ENCODE measurements around the gene CLASRP. TPM values are rescaled to one million over a fixed set of nuclear protein-coding genes. Genes with fewer than 3 reads are reported as not detected.

Gene CLASRP
- total RNA-seq, 1 experiment from 2014 or later: 88.0 TPM

DNA sequence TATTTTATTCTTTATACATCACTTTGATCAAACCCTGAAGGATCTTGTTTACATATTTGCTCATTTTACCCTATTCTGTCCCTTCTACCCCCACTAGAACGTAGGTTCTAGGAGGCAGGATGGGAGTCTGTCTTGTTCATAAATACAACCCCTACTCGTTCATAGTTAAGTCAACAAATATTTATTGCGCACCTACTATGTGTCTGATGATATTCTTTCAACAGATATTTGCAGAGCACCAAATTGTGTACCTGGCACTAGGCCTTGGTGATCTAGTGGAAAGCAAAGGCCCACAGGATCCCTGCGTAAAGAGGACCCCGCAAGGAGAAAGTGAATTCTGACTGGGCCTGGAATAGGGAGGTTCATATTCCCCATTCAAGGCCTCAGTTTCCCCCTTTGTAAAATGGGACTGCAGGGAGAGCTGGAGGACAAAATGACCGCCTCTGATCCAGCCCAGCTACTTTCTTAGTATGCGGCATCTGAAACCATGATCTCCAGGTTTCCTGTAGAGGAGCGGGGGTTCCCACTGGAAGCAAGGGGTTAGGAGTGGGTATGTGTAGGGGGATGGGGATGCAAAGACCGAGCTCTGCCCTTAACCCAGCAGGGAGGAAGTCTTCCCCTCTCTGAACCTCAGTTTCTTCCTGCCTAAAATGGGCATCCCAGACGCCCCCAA is 39.7 kb downstream of the CLASRP start:
- H3K27ac Mint-ChIP-seq: peak overlapping the region; percentile 87
- H3K4me1 Mint-ChIP-seq: peaks cover 52% of the 10 kb centered on the region
- no peaks in the 10 kb centered on the region for H3K27me3 Mint-ChIP-seq (ENCODE audit: low read depth)
- DNase-seq (ENCODE audit: low spot score) (no peak), ATAC-seq (no peak)
- no peaks in the 10 kb centered on the region for H3K9me3 Mint-ChIP-seq
- peaks cover 14% of the 10 kb centered on the region for H3K36me3 Mint-ChIP-seq
- ChIA-PET CTCF (interaction anchor here (0.8 to 2.9 kb wide), 6 partner anchors 11 to 100 kb away, joined by 3 to 23 read pairs (median 6); partner anchors contain the start of genes BLOC1S3, PPP1R37 and TRAPPC6A), POLR2A (interaction anchor here (0.5 to 2.7 kb wide), 5 partner anchors 12 to 150 kb away, joined by 3 to 36 read pairs (median 4); partner anchors contain the start of genes CLASRP and PPP1R37)
- H3K4me3 Mint-ChIP-seq: peak overlapping the region; percentile 99
- TF ChIP-seq, protein P1, sequence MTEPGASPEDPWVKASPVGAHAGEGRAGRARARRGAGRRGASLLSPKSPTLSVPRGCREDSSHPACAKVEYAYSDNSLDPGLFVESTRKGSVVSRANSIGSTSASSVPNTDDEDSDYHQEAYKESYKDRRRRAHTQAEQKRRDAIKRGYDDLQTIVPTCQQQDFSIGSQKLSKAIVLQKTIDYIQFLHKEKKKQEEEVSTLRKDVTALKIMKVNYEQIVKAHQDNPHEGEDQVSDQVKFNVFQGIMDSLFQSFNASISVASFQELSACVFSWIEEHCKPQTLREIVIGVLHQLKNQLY (CRISPR knock-in tag; IDR thresholded peaks at IDR 0.05): no peak
- TF ChIP-seq, protein P2, sequence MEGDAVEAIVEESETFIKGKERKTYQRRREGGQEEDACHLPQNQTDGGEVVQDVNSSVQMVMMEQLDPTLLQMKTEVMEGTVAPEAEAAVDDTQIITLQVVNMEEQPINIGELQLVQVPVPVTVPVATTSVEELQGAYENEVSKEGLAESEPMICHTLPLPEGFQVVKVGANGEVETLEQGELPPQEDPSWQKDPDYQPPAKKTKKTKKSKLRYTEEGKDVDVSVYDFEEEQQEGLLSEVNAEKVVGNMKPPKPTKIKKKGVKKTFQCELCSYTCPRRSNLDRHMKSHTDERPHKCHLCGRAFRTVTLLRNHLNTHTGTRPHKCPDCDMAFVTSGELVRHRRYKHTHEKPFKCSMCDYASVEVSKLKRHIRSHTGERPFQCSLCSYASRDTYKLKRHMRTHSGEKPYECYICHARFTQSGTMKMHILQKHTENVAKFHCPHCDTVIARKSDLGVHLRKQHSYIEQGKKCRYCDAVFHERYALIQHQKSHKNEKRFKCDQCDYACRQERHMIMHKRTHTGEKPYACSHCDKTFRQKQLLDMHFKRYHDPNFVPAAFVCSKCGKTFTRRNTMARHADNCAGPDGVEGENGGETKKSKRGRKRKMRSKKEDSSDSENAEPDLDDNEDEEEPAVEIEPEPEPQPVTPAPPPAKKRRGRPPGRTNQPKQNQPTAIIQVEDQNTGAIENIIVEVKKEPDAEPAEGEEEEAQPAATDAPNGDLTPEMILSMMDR (IDR thresholded peaks at IDR 0.05): no peak
- TF ChIP-seq NR1H2 (CRISPR knock-in tag; IDR thresholded peaks at IDR 0.05): no peak
- no peak for TF ChIP-seq HMGA2 (CRISPR knock-in tag; IDR thresholded peaks at IDR 0.05)
- TF ChIP-seq, protein P3, sequence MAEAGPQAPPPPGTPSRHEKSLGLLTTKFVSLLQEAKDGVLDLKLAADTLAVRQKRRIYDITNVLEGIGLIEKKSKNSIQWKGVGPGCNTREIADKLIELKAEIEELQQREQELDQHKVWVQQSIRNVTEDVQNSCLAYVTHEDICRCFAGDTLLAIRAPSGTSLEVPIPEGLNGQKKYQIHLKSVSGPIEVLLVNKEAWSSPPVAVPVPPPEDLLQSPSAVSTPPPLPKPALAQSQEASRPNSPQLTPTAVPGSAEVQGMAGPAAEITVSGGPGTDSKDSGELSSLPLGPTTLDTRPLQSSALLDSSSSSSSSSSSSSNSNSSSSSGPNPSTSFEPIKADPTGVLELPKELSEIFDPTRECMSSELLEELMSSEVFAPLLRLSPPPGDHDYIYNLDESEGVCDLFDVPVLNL (CRISPR knock-in tag; IDR thresholded peaks at IDR 0.05; ENCODE audit: borderline replicate concordance, low read depth): no peak
- TF ChIP-seq, protein P4, sequence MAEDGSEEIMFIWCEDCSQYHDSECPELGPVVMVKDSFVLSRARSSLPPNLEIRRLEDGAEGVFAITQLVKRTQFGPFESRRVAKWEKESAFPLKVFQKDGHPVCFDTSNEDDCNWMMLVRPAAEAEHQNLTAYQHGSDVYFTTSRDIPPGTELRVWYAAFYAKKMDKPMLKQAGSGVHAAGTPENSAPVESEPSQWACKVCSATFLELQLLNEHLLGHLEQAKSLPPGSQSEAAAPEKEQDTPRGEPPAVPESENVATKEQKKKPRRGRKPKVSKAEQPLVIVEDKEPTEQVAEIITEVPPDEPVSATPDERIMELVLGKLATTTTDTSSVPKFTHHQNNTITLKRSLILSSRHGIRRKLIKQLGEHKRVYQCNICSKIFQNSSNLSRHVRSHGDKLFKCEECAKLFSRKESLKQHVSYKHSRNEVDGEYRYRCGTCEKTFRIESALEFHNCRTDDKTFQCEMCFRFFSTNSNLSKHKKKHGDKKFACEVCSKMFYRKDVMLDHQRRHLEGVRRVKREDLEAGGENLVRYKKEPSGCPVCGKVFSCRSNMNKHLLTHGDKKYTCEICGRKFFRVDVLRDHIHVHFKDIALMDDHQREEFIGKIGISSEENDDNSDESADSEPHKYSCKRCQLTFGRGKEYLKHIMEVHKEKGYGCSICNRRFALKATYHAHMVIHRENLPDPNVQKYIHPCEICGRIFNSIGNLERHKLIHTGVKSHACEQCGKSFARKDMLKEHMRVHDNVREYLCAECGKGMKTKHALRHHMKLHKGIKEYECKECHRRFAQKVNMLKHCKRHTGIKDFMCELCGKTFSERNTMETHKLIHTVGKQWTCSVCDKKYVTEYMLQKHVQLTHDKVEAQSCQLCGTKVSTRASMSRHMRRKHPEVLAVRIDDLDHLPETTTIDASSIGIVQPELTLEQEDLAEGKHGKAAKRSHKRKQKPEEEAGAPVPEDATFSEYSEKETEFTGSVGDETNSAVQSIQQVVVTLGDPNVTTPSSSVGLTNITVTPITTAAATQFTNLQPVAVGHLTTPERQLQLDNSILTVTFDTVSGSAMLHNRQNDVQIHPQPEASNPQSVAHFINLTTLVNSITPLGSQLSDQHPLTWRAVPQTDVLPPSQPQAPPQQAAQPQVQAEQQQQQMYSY (CRISPR knock-in tag; IDR thresholded peaks at IDR 0.05): no peak
- TF ChIP-seq, protein P5, sequence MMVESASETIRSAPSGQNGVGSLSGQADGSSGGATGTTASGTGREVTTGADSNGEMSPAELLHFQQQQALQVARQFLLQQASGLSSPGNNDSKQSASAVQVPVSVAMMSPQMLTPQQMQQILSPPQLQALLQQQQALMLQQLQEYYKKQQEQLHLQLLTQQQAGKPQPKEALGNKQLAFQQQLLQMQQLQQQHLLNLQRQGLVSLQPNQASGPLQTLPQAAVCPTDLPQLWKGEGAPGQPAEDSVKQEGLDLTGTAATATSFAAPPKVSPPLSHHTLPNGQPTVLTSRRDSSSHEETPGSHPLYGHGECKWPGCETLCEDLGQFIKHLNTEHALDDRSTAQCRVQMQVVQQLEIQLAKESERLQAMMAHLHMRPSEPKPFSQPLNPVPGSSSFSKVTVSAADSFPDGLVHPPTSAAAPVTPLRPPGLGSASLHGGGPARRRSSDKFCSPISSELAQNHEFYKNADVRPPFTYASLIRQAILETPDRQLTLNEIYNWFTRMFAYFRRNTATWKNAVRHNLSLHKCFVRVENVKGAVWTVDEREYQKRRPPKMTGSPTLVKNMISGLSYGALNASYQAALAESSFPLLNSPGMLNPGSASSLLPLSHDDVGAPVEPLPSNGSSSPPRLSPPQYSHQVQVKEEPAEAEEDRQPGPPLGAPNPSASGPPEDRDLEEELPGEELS (CRISPR knock-in tag; IDR thresholded peaks at IDR 0.05): no peak
- TF ChIP-seq JUN (CRISPR knock-in tag; IDR thresholded peaks at IDR 0.05): no peak
- TF ChIP-seq FOXP1 (CRISPR knock-in tag; IDR thresholded peaks at IDR 0.05; ENCODE audit: borderline replicate concordance): no peak
- TF ChIP-seq, protein P6, sequence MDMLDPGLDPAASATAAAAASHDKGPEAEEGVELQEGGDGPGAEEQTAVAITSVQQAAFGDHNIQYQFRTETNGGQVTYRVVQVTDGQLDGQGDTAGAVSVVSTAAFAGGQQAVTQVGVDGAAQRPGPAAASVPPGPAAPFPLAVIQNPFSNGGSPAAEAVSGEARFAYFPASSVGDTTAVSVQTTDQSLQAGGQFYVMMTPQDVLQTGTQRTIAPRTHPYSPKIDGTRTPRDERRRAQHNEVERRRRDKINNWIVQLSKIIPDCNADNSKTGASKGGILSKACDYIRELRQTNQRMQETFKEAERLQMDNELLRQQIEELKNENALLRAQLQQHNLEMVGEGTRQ (CRISPR knock-in tag; IDR thresholded peaks at IDR 0.05): no peak
- no peak for TF ChIP-seq ZNF396 (CRISPR knock-in tag; IDR thresholded peaks at IDR 0.05; ENCODE audit: borderline replicate concordance)
